Activated T-helper 1 cell treated with anti-CD3 and anti-CD28 coated beads, Interleukin-12 subunit alpha, Interleukin-12 subunit beta, Interleukin-2, Interleukin-4 antibody, amounts not matched to agents 30 ng/mL and 10 ng/mL and 1 ng/mL, durations not matched to agents 14 hours and 24 hours and 36 hours (primary cell): ENCODE results near the gene S100B. TPM values are rescaled to one million over a fixed set of nuclear protein-coding genes. Genes with fewer than 3 reads are reported as not detected.

ENCODE experiments used
- DNase-seq: peaks from one replicate; pipeline ENCODE4 v3.0.0; 2021; ENCODE audit warnings: low spot score
- H3K27ac Mint-ChIP-seq: one replicate; pipeline ENCODE4 v1.8.0; 2021; ENCODE audit warnings: mild to moderate bottlenecking, mixed read lengths
- H3K27me3 Mint-ChIP-seq: one replicate; pipeline ENCODE4 v1.8.0; 2022; ENCODE audit warnings: mild to moderate bottlenecking, moderate library complexity, mixed read lengths; ENCODE audit not compliant: insufficient read depth
- H3K36me3 Mint-ChIP-seq: one replicate; pipeline ENCODE4 v1.8.0; 2021; ENCODE audit warnings: low read depth, mixed read lengths
- H3K4me1 Mint-ChIP-seq: one replicate; pipeline ENCODE4 v1.8.0; 2021; ENCODE audit warnings: low read depth, mixed read lengths
- H3K4me3 Mint-ChIP-seq: one replicate; pipeline ENCODE4 v1.8.0; 2021; ENCODE audit warnings: mild to moderate bottlenecking, moderate library complexity, mixed read lengths
- H3K9me3 Mint-ChIP-seq: one replicate; pipeline ENCODE4 v1.8.0; 2021; ENCODE audit warnings: mixed read lengths
- intact Hi-C: fragments of 100-400 bp; cut with micrococcal nuclease; formaldehyde crosslinking; loops from one replicate; pipeline ENCODE4 v1.15.1; 2024
- total RNA-seq: library from RNA; stranded (reverse); gene quantifications from 2 replicates; pipeline ENCODE4 v1.2.3, GENCODE V29; 2022

S100B gene
- total RNA-seq, 1 donor from 2014 or later, result not detected

GRCh38 chr21:46550116-46550941, 54.6 kb downstream of the S100B start:
- Mint-ChIP-seq H3K4me1 (peaks cover 35% of the 10 kb centered on the region), H3K9me3 (no peaks in the 10 kb centered on the region), H3K4me3 (no peak overlapping the region), H3K27ac (peak overlapping the region; percentile 75), H3K36me3 (peaks cover 33% of the 10 kb centered on the region), H3K27me3 (no peaks in the 10 kb centered on the region)
- intact Hi-C loops, result no loop called here
- peak; percentile 34 for DNase-seq

GRCh38 chr21:46549650-46550049, 55.2 kb downstream of the S100B start:
- no peaks in the 10 kb centered on the region for H3K9me3 Mint-ChIP-seq
- H3K4me1 Mint-ChIP-seq, result peaks cover 36% of the 10 kb centered on the region
- H3K27ac Mint-ChIP-seq, result no peak overlapping the region
- intact Hi-C loops, result no loop called here
- no peak for DNase-seq
- no peaks in the 10 kb centered on the region for H3K27me3 Mint-ChIP-seq
- H3K36me3 Mint-ChIP-seq, result peaks cover 36% of the 10 kb centered on the region
- no peak overlapping the region for H3K4me3 Mint-ChIP-seq

Other genes starting within 250 kb of the S100B start
- gene DIP2A, start 146.2 kb downstream of the S100B start, total RNA-seq, result 33.5 and 33.6 TPM in 2 replicates
- 55.7 and 58.7 TPM in 2 replicates for gene PRMT2, start 30.6 kb upstream of the S100B start, total RNA-seq